Measurements from ENCODE around the gene DPP6. TPM values are rescaled to one million over a fixed set of nuclear protein-coding genes. Genes with fewer than 3 reads are reported as not detected.
"Not testable (repeated sequence)": the region's sequence is repeated elsewhere in the genome, so short reads cannot be mapped to it uniquely, and the experiment has no call there.

DPP6 gene
- polyA plus RNA-seq, 3 donors = 45.7 to 58.6 (median 46.8) TPM

- no peak for DNase-seq (ENCODE audit: low read depth in 3 of 3, low spot score in 2 of 3)
These were observed 588.2 kb downstream of the DPP6 start for GRCh38 chr7:154640266-154640865.

GRCh38 chr7:154640917-154641316 lies 588.7 kb downstream of the DPP6 start:
- DNase-seq (ENCODE audit: low read depth in 3 of 3, low spot score in 2 of 3) = no peak

GRCh38 chr7:154644366-154644765 lies 592.2 kb downstream of the DPP6 start:
- DNase-seq (ENCODE audit: low read depth in 3 of 3, low spot score in 2 of 3) = no peak

- no peak for DNase-seq (ENCODE audit: low read depth in 3 of 3, low spot score in 2 of 3)
These were observed 594.2 kb downstream of the DPP6 start for GRCh38 chr7:154646126-154647013.

GRCh38 chr7:154647625-154648024 lies 595.4 kb downstream of the DPP6 start:
- no peak for DNase-seq (ENCODE audit: low read depth in 3 of 3, low spot score in 2 of 3)

- no peak for DNase-seq (ENCODE audit: low read depth in 3 of 3, low spot score in 2 of 3)
These were observed 596.8 kb downstream of the DPP6 start for GRCh38 chr7:154649015-154649414.

- DNase-seq (ENCODE audit: low read depth in 3 of 3, low spot score in 2 of 3) = no peak
These were observed 597.2 kb downstream of the DPP6 start for GRCh38 chr7:154649434-154649833.

GRCh38 chr7:154650275-154650674 lies 598.1 kb downstream of the DPP6 start:
- no peak for DNase-seq (ENCODE audit: low read depth in 3 of 3, low spot score in 2 of 3)

GRCh38 chr7:154651501-154651900 lies 599.3 kb downstream of the DPP6 start:
- DNase-seq (ENCODE audit: low read depth in 3 of 3, low spot score in 2 of 3) = no peak

GRCh38 chr7:154652564-154652963 lies 600.4 kb downstream of the DPP6 start:
- DNase-seq (ENCODE audit: low read depth in 3 of 3, low spot score in 2 of 3) = no peak

GRCh38 chr7:154653281-154653680 lies 601.1 kb downstream of the DPP6 start:
- no peak for DNase-seq (ENCODE audit: low read depth in 3 of 3, low spot score in 2 of 3)

- DNase-seq (ENCODE audit: low read depth in 3 of 3, low spot score in 2 of 3) = no peak
These were observed 604.4 kb downstream of the DPP6 start for GRCh38 chr7:154656618-154657017.

- no peak for DNase-seq (ENCODE audit: low read depth in 3 of 3, low spot score in 2 of 3)
These were observed 614.6 kb downstream of the DPP6 start for GRCh38 chr7:154666768-154667167.

GRCh38 chr7:154672659-154673415 lies 620.6 kb downstream of the DPP6 start:
- DNase-seq (ENCODE audit: low read depth in 3 of 3, low spot score in 2 of 3) = no peak

GRCh38 chr7:154674191-154674590 lies 622.0 kb downstream of the DPP6 start:
- no peak for DNase-seq (ENCODE audit: low read depth in 3 of 3, low spot score in 2 of 3)

- DNase-seq (ENCODE audit: low read depth in 3 of 3, low spot score in 2 of 3) = no peak
These were observed 623.4 kb downstream of the DPP6 start for GRCh38 chr7:154675560-154675959.

GRCh38 chr7:154676033-154676421 lies 623.8 kb downstream of the DPP6 start:
- not testable (repeated sequence) for DNase-seq (ENCODE audit: low read depth in 3 of 3, low spot score in 2 of 3)

- no peak for DNase-seq (ENCODE audit: low read depth in 3 of 3, low spot score in 2 of 3)
These were observed 624.4 kb downstream of the DPP6 start for GRCh38 chr7:154676422-154677073.

- no peak for DNase-seq (ENCODE audit: low read depth in 3 of 3, low spot score in 2 of 3)
These were observed 625.3 kb downstream of the DPP6 start for GRCh38 chr7:154677454-154677853.

- DNase-seq (ENCODE audit: low read depth in 3 of 3, low spot score in 2 of 3) = not testable (repeated sequence)
These were observed 625.9 kb downstream of the DPP6 start for GRCh38 chr7:154678001-154678550.

Data from right renal cortex interstitium (tissue), 3 donors.